K562 (cell line): ENCODE data around the gene MTA2. TPM values are rescaled to one million over a fixed set of nuclear protein-coding genes. Genes with fewer than 3 reads are reported as not detected.

Experiments
- BCOR ChIP-seq: fragments of 450-650 bp; IDR thresholded peaks from 2 replicates; pipeline ENCODE4 v1.6.1; 2016
- CAMTA2 ChIP-seq: fragments of 250-450 bp; sonication (Bioruptor Pico); conservative IDR thresholded peaks from 2 replicates; pipeline ENCODE4 v1.5.1; 2022
- CHD2 ChIP-seq: IDR thresholded peaks from 2 replicates; pipeline ENCODE4 v1.6.1; 2011; ENCODE audit warnings: low read depth, low read length
- E2F3 ChIP-seq: fragments of 250-450 bp; sonication (Bioruptor Pico); IDR thresholded peaks from 2 replicates; pipeline ENCODE4 v1.4.0; 2020; ENCODE audit warnings: mild to moderate bottlenecking
- GATAD2A ChIP-seq: fragments of 450-650 bp; IDR thresholded peaks from 2 replicates; pipeline ENCODE4 v1.6.1; 2017
- HMG20B ChIP-seq: fragments of 250-450 bp; sonication (Bioruptor Pico); IDR thresholded peaks from 2 replicates; pipeline ENCODE4 v1.5.0; 2021; ENCODE audit warnings: mild to moderate bottlenecking
- MED1 ChIP-seq: sonication (generic); formaldehyde crosslinking; IDR thresholded peaks from 2 replicates; pipeline ENCODE4 v1.8.1; 2023; ENCODE audit warnings: missing genetic modification reagents, borderline replicate concordance
- NCOR1 ChIP-seq: fragments of 450-650 bp; IDR thresholded peaks from 2 replicates; pipeline ENCODE4 v1.6.1; 2016; ENCODE audit warnings: mild to moderate bottlenecking, moderate library complexity
- NONO ChIP-seq, 2 experiments: fragments of 200-400 bp in 1 of 2; fragments of 450-650 bp in 1 of 2; formaldehyde crosslinking in 1 of 2; IDR thresholded peaks; 2 replicates each; pipeline ENCODE4 v1.6.1; 2017; ENCODE audit warnings: low read depth in 2 of 2, mild to moderate bottlenecking in 2 of 2, moderate library complexity in 2 of 2, low read length in 1 of 2
- POU5F1 ChIP-seq: fragments of 150-350 bp; IDR thresholded peaks from 2 replicates; pipeline ENCODE4 v1.6.1; 2014; ENCODE audit warnings: borderline replicate concordance, low read length, low read depth, mild to moderate bottlenecking; ENCODE audit not compliant: partially characterized antibody
- RBM39 ChIP-seq: fragments of 200-400 bp; formaldehyde crosslinking; optimal IDR thresholded peaks from 2 replicates; pipeline ENCODE3; 2018; ENCODE audit warnings: low read depth, low read length
- SLC30A9 ChIP-seq: fragments of 250-450 bp; sonication (Bioruptor Pico); IDR thresholded peaks from 2 replicates; pipeline ENCODE4 v1.8.0; 2022; ENCODE audit warnings: mild to moderate bottlenecking, moderate library complexity
- SMARCC2 ChIP-seq: fragments of 450-650 bp; IDR thresholded peaks from 2 replicates; pipeline ENCODE4 v1.6.1; 2017; ENCODE audit warnings: antibody characterized with exemption, moderate library complexity, mild to moderate bottlenecking, low read depth
- SRF ChIP-seq, 2 experiments: fragments of 250-450, 450-650 bp in 1 of 2; sonication (Bioruptor Pico) in 1 of 2; sonication (generic) in 1 of 2; formaldehyde crosslinking; IDR thresholded peaks; 2 replicates each; pipeline versions ENCODE4 v1.5.0 to v1.5.1; 2020 to 2022; ENCODE audit warnings: mild to moderate bottlenecking in 1 of 2, missing genetic modification reagents in 1 of 2
- TARDBP ChIP-seq: fragments of 450-650 bp; IDR thresholded peaks from 2 replicates; pipeline ENCODE4 v1.6.1; 2016
- TCFL5 ChIP-seq: fragments of 250-450 bp; sonication (Bioruptor Pico); conservative IDR thresholded peaks from 2 replicates; pipeline ENCODE4 v1.6.1; 2021; ENCODE audit warnings: mild to moderate bottlenecking, moderate library complexity, matching md5 sums
- TRIM24 ChIP-seq, 2 experiments: fragments of 450-650 bp; IDR thresholded peaks; 2 replicates each; pipeline ENCODE4 v1.6.1; 2016
- YY1 ChIP-seq, 3 experiments: IDR thresholded peaks; 2 replicates each; pipeline ENCODE4 v1.6.1; 2011; ENCODE audit warnings: low read length in 2 of 3, mild to moderate bottlenecking in 2 of 3, moderate library complexity in 2 of 3, borderline replicate concordance in 1 of 3, control low read depth in 1 of 3, low read depth in 1 of 3; ENCODE audit not compliant: insufficient read depth in 3 of 3, insufficient replicate concordance in 2 of 3, control insufficient read depth in 1 of 3, insufficient read length in 1 of 3; ENCODE audit errors: extremely low read depth in 1 of 3
- ZBTB12 ChIP-seq: fragments of 250-450 bp; sonication (Bioruptor Pico); IDR thresholded peaks from 2 replicates; pipeline ENCODE4 v1.4.0; 2020
- ZNF695 ChIP-seq: fragments of 450-650 bp; formaldehyde crosslinking; IDR thresholded peaks from 2 replicates; pipeline ENCODE4 v1.4.0; 2020; ENCODE audit warnings: mild to moderate bottlenecking, moderate library complexity
- polyA plus RNA-seq, 8 experiments: library from polyadenylated mRNA; depleted of rRNA in 4 of 8; stranded (reverse) in 5 of 8; unstranded in 3 of 8; fragments of >200 nt; fragmentation: Nextera tagmentation in 2 of 8; fragmentation: Illumina TruSeq in 1 of 8; extraction: Ambion mirVana in 2 of 8; extraction: Trizol in 1 of 8; gene quantifications; 2 replicates each; pipeline versions ENCODE4 v1.2.1 to v1.2.3, GENCODE V29; 2011 to 2014; ENCODE audit warnings: inconsistent platforms in 1 of 8, missing spikeins in 1 of 8
- total RNA-seq, 7 experiments: library from RNA; depleted of rRNA in 6 of 7; stranded (reverse); fragments of >200 nt in 6 of 7; fragmentation: Illumina TruSeq in 2 of 7; extraction: Trizol in 2 of 7; gene quantifications; 2 replicates each; pipeline versions ENCODE4 v1.2.1 to v1.2.3, GENCODE V29; 2011 to 2021; ENCODE audit warnings: low replicate concordance in 1 of 7
- TF ChIP-seq, protein P1 (sequence below): fragments of 450-650 bp; formaldehyde crosslinking; IDR thresholded peaks from 2 replicates; pipeline ENCODE4 v1.4.0; 2020; ENCODE audit warnings: mild to moderate bottlenecking, moderate library complexity
- TF ChIP-seq, protein P2 (sequence below), 2 experiments: fragments of 450-650 bp; IDR thresholded peaks; 2 replicates each; pipeline ENCODE4 v1.6.1; 2018; ENCODE audit warnings: mild to moderate bottlenecking in 2 of 2, low read depth in 1 of 2; ENCODE audit not compliant: partially characterized antibody in 2 of 2

MTA2 gene
- total and polyA plus RNA-seq, 9 of the 15 experiments (the other 6 are each of a cell fraction or from before 2014, with no cell fraction given), result 6.2 to 220 (median 172) TPM

DNA sequence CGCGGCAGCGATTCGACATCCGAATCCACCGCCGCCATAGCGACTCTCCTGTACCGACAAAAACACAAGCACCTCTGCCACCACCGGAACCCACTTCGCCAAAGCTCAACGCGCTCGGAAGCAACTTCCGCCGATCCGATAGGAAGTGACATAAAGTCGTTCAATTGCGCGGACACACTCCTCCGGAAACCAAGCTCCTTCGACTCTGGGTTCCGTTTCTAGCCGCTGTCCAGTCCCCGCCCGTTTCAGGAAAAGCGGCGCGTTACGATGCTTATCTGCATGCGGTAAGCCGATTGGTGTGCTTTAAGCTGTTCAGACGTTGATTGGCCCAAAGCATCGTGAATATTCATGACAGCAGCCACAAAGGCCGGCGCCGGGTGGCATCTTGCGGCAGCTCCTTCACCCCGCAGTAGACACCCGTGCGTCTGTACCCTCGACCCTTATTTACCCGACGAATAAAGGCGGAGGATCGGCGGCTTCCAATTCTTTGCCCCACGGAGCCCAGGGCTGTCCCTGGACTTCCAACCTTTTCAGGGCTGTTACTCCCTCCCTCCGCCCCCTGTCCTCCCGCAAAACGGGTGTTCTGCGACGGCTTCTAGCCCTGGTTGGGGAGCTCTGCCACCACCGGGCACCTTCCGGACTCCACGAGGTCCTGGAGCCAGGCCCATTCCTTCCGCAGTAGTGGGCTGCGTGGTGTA lies 10.1 kb downstream of the MTA2 start, which contains the start of gene TUT1 (continued):
- TF ChIP-seq, protein P1, sequence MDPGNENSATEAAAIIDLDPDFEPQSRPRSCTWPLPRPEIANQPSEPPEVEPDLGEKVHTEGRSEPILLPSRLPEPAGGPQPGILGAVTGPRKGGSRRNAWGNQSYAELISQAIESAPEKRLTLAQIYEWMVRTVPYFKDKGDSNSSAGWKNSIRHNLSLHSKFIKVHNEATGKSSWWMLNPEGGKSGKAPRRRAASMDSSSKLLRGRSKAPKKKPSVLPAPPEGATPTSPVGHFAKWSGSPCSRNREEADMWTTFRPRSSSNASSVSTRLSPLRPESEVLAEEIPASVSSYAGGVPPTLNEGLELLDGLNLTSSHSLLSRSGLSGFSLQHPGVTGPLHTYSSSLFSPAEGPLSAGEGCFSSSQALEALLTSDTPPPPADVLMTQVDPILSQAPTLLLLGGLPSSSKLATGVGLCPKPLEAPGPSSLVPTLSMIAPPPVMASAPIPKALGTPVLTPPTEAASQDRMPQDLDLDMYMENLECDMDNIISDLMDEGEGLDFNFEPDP (CRISPR knock-in tag), result no peak
- TF ChIP-seq ZBTB12 (CRISPR knock-in tag), result peak; percentile 95
- TF ChIP-seq TARDBP, result no peak; the same call in none of the 2 replicates
- peak; percentile 59 for TF ChIP-seq POU5F1
- TF ChIP-seq TRIM24 (IDR thresholded peaks at IDR 0.05), result peak in 1 of 2 experiments; percentile 100; a peak in 2 of 4 replicates
- TF ChIP-seq MED1 (CRISPR knock-in tag), result no peak
- peak; percentile 36 for TF ChIP-seq RBM39
- TF ChIP-seq YY1 (IDR thresholded peaks at IDR 0.05; ENCODE audit: borderline replicate concordance in 1 of 3, control insufficient read depth in 1 of 3, extremely low read depth in 1 of 3, insufficient read depth in 3 of 3, insufficient read length in 1 of 3, insufficient replicate concordance in 2 of 3, low read depth in 1 of 3, low read length in 2 of 3), result peak; percentile 46 to 91 (median 75)
- TF ChIP-seq CAMTA2 (CRISPR knock-in tag), result no peak
- TF ChIP-seq ZNF695 (CRISPR knock-in tag), result no peak
- peak; percentile 59; the same call in 1 of the 2 replicates for TF ChIP-seq CHD2
- no peak for TF ChIP-seq HMG20B
- TF ChIP-seq, protein P2, sequence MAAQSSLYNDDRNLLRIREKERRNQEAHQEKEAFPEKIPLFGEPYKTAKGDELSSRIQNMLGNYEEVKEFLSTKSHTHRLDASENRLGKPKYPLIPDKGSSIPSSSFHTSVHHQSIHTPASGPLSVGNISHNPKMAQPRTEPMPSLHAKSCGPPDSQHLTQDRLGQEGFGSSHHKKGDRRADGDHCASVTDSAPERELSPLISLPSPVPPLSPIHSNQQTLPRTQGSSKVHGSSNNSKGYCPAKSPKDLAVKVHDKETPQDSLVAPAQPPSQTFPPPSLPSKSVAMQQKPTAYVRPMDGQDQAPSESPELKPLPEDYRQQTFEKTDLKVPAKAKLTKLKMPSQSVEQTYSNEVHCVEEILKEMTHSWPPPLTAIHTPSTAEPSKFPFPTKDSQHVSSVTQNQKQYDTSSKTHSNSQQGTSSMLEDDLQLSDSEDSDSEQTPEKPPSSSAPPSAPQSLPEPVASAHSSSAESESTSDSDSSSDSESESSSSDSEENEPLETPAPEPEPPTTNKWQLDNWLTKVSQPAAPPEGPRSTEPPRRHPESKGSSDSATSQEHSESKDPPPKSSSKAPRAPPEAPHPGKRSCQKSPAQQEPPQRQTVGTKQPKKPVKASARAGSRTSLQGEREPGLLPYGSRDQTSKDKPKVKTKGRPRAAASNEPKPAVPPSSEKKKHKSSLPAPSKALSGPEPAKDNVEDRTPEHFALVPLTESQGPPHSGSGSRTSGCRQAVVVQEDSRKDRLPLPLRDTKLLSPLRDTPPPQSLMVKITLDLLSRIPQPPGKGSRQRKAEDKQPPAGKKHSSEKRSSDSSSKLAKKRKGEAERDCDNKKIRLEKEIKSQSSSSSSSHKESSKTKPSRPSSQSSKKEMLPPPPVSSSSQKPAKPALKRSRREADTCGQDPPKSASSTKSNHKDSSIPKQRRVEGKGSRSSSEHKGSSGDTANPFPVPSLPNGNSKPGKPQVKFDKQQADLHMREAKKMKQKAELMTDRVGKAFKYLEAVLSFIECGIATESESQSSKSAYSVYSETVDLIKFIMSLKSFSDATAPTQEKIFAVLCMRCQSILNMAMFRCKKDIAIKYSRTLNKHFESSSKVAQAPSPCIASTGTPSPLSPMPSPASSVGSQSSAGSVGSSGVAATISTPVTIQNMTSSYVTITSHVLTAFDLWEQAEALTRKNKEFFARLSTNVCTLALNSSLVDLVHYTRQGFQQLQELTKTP (IDR thresholded peaks at IDR 0.05; ENCODE audit: low read depth in 1 of 2, partially characterized antibody in 2 of 2), result peak in 1 of 2 experiments; percentile 63
- TF ChIP-seq NCOR1, result peak; percentile 65
- TF ChIP-seq NONO (IDR thresholded peaks at IDR 0.05; ENCODE audit: low read depth in 2 of 2, low read length in 1 of 2), result peak in 1 of 2 experiments; percentile 84; a peak in 2 of 4 replicates
- peak in 1 of 2 experiments; percentile 80; a peak in 2 of 4 replicates for TF ChIP-seq SRF (CRISPR knock-in tag; IDR thresholded peaks at IDR 0.05)
- peak; percentile 55; the same call in 1 of the 2 replicates for TF ChIP-seq GATAD2A
- TF ChIP-seq BCOR, result peak; percentile 24
- TF ChIP-seq SMARCC2, result no peak
- TF ChIP-seq TCFL5 (CRISPR knock-in tag), result no peak
- peak; percentile 84 for TF ChIP-seq E2F3 (CRISPR knock-in tag)
- no peak for TF ChIP-seq SLC30A9 (CRISPR knock-in tag)
